GM19023 (cell line): ENCODE measurements around the gene GMIP.

Experiments
- ATAC-seq: cut with Tn5 transposase; IDR thresholded peaks from one replicate; pipeline ENCODE4 v1.9.1; 2021; ENCODE audit warnings: mild to moderate bottlenecking, moderate library complexity; ENCODE audit not compliant: unreplicated experiment

GMIP gene

GRCh38 chr19:19636573-19637185 is 6.8 kb downstream of the GMIP start:
- ATAC-seq = no peak

DNA sequence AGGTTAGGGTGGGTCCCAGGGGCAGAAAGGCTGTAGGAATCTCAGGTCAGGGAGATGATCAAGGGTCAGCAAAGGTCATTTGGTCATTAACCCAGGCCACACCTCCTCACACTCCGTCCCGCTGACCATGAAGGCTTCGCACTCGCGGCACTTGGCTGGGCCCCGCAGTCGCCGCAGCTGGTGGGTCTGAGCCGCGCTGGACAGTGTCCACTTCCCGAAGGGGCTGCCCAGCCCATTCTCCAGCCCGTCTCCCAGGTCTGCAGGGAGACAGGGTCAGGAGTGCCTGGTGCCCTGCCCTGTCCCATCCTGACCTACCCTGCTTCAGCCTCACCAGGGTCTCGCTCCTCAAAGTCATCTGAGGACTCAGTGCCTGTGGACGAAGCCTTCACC is 8.1 kb downstream of the GMIP start:
- no peak for ATAC-seq

DNA sequence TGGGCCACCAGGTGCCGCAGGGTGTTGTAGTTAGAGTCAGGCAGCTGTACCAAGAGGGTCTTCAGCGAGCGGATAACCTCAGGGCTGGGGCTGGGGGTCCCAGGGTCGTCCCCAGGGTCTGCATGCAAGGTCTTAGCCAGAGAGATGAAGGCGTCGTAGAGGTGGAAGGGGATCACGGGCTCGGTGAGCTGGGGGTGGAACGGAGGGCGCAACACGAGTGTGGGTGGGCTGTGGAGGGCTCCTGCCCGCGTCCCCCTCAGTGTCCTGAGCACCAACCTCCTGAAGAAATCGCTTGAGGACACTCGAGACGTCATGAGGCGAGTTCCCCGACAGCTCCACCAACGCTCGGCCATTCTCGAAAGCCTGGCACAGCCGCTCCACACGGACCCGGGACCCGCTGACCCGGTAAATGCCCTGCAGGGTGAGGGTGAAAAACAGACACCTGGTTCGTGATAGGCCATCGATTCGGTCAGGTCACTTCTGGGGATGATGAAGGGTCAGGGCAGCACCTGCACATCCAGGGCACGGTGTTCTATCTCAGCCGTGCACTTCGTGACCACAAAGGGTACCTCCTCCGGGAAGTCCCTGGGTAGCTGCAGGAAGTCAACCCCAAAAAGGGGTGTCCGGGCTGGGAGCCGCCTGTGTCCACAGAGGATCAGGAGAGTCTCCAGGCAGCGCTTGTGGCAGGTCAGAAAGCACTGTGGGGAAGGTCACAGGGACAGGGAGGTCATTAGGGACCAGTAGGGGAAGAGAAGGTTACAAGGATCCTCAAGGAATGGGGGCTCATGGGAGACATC is 8.7 kb downstream of the GMIP start:
- no peak for ATAC-seq

DNA sequence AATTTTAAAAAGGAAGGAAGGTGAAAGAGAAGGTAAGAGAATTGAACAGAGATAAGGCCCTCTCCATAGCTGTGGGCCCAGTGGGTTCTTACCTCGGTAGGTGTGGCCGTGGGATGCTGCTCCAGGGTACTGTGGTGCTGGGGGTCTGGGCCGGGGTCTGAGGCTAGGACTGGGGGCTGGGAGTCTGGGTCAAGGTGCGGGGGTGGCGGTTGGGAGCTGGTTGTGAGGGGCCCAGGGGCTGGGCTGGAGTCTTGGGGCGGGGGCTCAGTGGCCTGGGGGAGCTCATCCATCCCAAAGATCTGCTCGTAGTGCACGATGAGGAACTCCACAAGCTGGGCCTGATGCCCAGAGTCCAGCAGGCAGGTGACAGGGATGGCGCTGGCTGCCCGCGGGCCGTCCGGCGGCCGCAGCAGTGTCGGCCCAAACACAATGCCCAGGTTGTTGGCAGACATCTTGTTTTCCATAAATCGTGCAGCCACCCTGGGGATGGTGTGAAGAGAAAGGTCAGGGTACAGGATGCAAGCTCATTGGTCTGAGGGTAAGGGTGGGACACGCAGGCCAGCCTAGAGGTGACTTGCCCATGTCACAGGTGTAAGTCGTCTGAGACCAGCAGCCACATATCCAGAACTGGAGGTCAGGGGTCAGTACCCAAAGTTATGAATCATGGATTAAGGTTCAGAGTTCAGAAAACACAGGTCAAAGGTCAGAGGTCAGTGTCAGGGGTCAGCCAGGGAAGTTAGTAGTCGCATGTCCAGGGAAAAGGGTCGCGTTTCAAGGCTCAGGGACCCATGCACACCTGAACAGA is 9.5 kb downstream of the GMIP start:
- no peak for ATAC-seq

GRCh38 chr19:19632661-19633060 is 10.8 kb downstream of the GMIP start:
- no peak for ATAC-seq

DNA sequence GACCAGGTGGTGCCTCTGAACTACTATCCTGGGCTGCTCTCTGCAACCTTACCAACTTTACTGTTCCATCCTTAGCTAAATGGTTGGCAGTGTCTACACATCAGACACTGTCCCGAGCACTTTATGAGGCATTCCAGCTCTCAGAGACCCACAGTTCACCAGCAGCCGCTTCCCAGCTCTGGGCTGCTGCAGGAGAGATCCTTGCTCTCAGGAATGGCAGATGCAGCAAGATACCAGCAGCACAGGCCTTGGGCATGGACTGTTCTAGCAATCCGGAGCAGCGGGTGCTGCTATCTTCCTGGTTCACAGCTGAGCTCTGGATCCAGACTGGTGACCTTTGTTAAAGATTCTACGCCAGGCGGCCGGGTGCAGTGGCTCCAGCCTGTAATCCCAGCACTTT is 12.1 kb downstream of the GMIP start:
- no peak for ATAC-seq

DNA sequence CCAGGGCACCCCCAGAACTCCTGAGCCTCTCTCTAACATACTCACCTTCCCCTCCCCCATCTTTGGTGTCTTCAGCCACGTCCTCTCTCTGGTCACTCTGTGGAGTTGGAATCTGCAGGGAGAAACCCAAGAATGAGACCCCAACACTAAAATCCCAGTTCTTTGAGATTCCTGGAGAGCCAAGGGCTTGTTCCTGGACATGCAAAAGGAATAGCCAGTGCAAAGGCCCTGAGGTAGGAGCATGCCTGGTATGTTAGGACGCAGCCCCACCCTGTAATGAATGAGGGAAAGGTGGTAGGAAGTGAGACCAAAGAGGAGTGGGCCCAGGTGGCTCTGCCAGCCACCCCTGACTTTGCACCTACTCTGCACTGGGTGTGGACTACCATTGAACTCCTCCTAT is 13.0 kb downstream of the GMIP start:
- ATAC-seq = no peak

DNA sequence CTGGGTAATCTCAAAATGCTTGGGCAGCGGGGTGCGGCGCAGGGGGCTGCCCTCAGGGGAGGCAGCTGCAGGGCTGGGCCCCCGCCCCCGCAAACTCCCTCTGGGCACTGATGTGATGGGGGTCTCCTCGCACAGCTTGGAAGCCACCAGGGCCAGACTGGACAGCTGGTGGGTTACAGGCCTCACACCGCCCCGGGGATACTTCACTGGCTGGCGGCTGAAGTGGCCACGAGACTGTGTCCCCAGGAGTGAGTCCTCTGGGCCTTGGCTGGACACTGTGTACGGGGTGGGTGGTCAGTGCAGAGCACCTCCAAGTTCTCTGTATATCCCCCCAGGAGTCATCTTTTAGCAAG is 13.4 kb downstream of the GMIP start:
- ATAC-seq = no peak

- peak; percentile 17 for ATAC-seq
Observed at GRCh38 chr19:19628501-19629134, 14.8 kb downstream of the GMIP start.

DNA sequence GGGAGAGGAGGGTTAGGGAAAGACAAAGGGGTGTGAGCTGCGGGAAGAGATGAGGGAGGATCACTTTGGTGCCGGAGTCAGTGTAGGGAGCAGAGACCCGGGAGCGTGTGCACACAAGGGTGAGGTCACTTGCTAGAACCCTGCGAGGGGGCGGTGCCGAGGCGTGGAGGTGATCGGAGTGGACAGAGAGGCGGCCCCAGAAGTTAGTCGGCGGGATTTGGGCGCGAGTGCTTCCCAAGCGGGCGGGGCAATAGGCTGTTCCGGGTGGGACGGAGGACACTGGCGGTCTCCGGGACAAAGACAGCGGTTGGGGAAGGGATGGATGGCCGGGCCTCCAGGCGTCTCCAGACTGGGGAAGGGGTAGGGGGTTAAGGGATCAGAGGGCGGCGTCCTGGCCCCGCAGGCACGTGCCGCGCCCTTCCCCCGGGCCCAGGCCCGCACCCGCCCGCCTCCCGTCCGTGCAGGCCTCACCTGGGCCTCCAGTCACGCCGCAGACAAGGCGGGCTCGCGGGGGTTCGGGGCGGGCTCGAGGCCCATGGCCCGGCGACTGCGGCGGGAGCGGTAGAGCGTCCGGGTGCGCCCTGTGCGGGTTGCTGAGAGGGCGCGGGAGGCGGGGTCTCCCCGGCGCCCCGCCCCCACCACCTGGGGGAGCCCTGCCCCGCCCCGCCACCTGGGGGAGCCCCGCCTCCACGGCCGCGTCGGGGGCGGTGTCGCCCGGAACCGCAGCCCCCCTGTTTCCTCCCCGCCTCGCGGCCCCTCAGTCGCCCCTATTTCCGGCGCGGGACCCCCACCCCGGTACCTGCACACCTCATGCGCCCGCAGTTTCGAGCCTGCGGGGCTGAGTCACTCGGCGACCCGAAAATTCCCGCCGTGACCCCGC is 15.6 kb downstream of the GMIP start, which contains the start of gene LPAR2:
TSS of gene LPAR2 (minus strand) at position 600 of the 880 bp plus-strand sequence. CDS start 945 bp downstream, outside the sequence.
- peak; percentile 61 for ATAC-seq

- ATAC-seq = no peak
Observed at GRCh38 chr19:19626516-19627472, 16.7 kb downstream of the GMIP start.

DNA sequence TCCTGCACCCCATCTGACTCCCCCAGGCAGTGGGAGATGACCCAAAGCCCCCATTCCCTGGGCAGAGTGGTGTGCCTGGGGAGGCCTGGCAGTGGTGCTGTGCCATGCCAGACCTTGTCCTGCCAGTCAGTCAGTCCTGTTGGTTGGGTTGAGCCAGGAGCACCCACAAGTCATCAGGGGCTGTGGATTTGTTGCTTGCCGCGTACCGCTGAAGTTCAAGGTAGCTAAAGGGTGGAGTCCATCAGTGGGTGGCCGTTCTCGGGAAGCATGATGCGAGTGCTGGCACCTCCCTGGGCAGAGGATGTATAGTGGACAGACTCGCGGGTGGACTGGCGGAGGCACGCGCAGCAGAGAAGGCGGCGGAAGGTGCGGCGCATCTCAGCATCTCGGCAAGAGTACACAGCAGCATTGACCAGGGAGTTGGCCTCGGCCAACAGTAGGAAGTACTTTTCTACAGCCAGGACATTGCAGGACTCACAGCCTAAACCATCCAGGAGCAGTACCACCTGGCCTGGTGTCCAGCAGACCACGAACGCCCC is 19.4 kb downstream of the GMIP start:
- ATAC-seq = no peak

DNA sequence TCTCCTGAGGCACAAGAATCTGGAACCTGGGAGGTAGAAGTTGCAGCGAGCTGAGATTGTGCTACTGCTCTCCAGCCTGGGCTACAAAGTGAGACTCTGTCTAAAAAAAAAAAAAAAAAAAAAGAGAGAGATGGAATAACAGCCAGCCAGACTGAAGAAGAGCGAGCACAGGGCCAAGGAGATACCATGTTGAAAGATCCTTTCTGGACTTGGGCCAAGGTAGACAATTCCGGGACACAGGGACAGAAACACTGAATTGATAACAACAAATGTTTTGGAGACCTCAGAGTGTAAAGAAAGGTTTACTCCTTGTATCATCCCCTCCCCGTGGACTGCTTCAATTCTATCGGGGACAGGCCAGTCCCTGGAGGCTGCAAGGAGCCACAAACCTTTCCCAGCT is 20.1 kb downstream of the GMIP start:
- ATAC-seq = no peak

GRCh38 chr19:19619849-19620210 is 23.6 kb downstream of the GMIP start:
- ATAC-seq = no peak

DNA sequence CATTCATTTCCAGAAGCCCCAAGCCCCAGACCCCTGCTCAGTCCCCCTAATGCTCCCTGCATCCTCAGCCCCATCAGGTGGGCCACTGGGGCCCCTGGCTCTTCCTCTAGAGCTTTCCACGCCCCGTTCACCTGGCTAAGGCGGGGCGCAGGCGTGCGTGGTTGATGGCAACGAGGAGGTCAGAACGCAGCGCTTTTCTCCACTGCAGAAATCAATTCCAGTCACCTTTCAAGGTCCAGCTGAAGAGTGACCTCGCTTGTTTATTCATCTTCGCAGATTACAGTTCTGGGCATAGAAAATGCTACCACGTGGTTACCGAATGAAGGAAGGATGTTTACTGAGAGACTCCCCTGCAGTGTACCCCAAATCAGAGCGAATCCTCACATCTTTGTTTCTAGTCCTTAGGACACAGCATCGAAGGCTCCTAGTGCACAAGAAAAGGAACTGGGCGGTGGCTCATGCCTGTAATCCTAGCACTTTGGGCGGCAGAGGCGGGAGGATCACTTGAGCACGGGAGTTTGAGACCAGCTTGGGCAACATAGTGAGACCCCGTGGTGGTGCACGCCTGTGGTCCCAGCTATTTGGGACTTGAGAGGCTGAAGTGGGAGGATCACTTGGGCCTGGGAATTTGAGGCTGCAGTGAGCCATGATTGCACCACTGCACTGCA is 24.1 kb downstream of the GMIP start:
- ATAC-seq = no peak

- peak; percentile 98 for ATAC-seq
Observed at GRCh38 chr19:19618219-19619051, 25.0 kb downstream of the GMIP start, which contains the start of gene PBX4. PBX4 (minus strand) TSS chr19:19618687; CDS start chr19:19618629, 58 bp downstream.

- no peak for ATAC-seq
Observed at GRCh38 chr19:19615086-19615485, 28.4 kb downstream of the GMIP start.
